B cell (primary cell): Measurements from ENCODE around the gene SEMA7A. TPM values are rescaled to one million over a fixed set of nuclear protein-coding genes. Genes with fewer than 3 reads are reported as not detected.
"Not testable (repeated sequence)": the region's sequence is repeated elsewhere in the genome, so short reads cannot be mapped to it uniquely, and the experiment has no call there.

Source experiments
- ATAC-seq: fragments of 200-7000 bp; cut with Tn5 transposase; one replicate; pipeline ENCODE4 v1.10.0; 2021; ENCODE audit warnings: low read depth, mild to moderate bottlenecking, moderate number of reproducible peaks, moderate library complexity
- CTCF ChIA-PET: fragments of 350-600 bp; sonication (Branson Sonifier 250); formaldehyde crosslinking; loops from one replicate; lab custom pipeline; 2021; ENCODE audit warnings: antibody characterized with exemption, inconsistent platforms; lab: Charles Lee
- POLR2A ChIA-PET: fragments of 350-600 bp; sonication (Branson Sonifier 250); formaldehyde crosslinking; loops from one replicate; lab custom pipeline; 2021; ENCODE audit warnings: antibody characterized with exemption; lab: Charles Lee
- DNase-seq: peaks from one replicate; pipeline ENCODE4 v3.0.0; 2013
- H2AFZ ChIP-seq: 2 replicates; pipeline ENCODE4 v1.6.1; 2012; ENCODE audit warnings: mild to moderate bottlenecking, low read depth, low read length; ENCODE audit not compliant: insufficient read depth, poor library complexity, severe bottlenecking
- H3K27ac ChIP-seq, 2 donors: 1 replicate in 1 of 2; 2 replicates in 1 of 2; pipeline ENCODE4 v1.5.1; 2012 to 2013; ENCODE audit warnings: low read length in 2 of 2, mild to moderate bottlenecking in 2 of 2, moderate library complexity in 1 of 2
- H3K27me3 ChIP-seq, 4 experiments: fragments of 200-600 bp in 1 of 4; sonication (generic) in 1 of 4; replicated peaks in 1 of 4; 1 replicate in 2 of 4; 2 replicates in 2 of 4; pipeline versions ENCODE4 v1.6.1 to v1.7.0; 2013 to 2016; ENCODE audit warnings: low read length in 3 of 4, mild to moderate bottlenecking in 2 of 4, mixed read lengths in 1 of 4, moderate library complexity in 1 of 4; ENCODE audit not compliant: insufficient read depth in 4 of 4, control insufficient read depth in 3 of 4; ENCODE audit errors: control extremely low read depth in 1 of 4
- H3K36me3 ChIP-seq, 2 experiments: replicated peaks in 1 of 2; 1 replicate in 1 of 2; 2 replicates in 1 of 2; pipeline versions ENCODE4 v1.6.1 to v1.7.1; 2013; ENCODE audit warnings: low read length in 1 of 2; ENCODE audit not compliant: insufficient read depth in 2 of 2, control insufficient read depth in 1 of 2; ENCODE audit errors: control extremely low read depth in 1 of 2, extremely low read depth in 1 of 2
- H3K4me1 ChIP-seq, 2 donors: fragments of 200-600 bp in 1 of 2; sonication (generic) in 1 of 2; 1 replicate in 1 of 2; 2 replicates in 1 of 2; pipeline versions ENCODE4 v1.5.1 to v1.6.1; 2013 to 2017; ENCODE audit warnings: low read length in 2 of 2; ENCODE audit not compliant: control insufficient read depth in 2 of 2, insufficient read depth in 2 of 2
- H3K4me2 ChIP-seq: replicated peaks from 2 replicates; pipeline ENCODE3; 2012; ENCODE audit warnings: mild to moderate bottlenecking, low read depth, low read length; ENCODE audit not compliant: poor library complexity, severe bottlenecking
- H3K4me3 ChIP-seq, 5 experiments: fragments of 200-600 bp in 1 of 5; sonication (generic) in 1 of 5; 1 replicate in 3 of 5; 2 replicates in 2 of 5; pipeline versions ENCODE4 v1.5.1 to v1.7.0; 2011 to 2016; ENCODE audit warnings: low read length in 4 of 5, mild to moderate bottlenecking in 4 of 5, low read depth in 2 of 5, control low read depth in 1 of 5, moderate library complexity in 1 of 5; ENCODE audit not compliant: insufficient read depth in 1 of 5; ENCODE audit errors: control extremely low read depth in 1 of 5, extremely low read depth in 1 of 5
- H3K79me2 ChIP-seq: fragments of 200-600 bp; sonication (generic); one replicate; pipeline ENCODE4 v1.6.0; 2016; ENCODE audit warnings: low read length; ENCODE audit not compliant: control insufficient read depth, insufficient read depth
- H3K9ac ChIP-seq: fragments of 200-600 bp; sonication (generic); 2 replicates; pipeline ENCODE4 v1.6.1; 2017; ENCODE audit warnings: mild to moderate bottlenecking, low read length, moderate library complexity
- H3K9me3 ChIP-seq, 3 donors: one replicate each; pipeline versions ENCODE4 v1.6.1 to v1.7.1; 2013; ENCODE audit warnings: low read length in 2 of 3; ENCODE audit not compliant: control insufficient read depth in 2 of 3, insufficient read depth in 1 of 3; ENCODE audit errors: control extremely low read depth in 1 of 3
- H4K20me1 ChIP-seq: 2 replicates; pipeline ENCODE4 v1.6.0; 2012; ENCODE audit warnings: mild to moderate bottlenecking, low read length; ENCODE audit not compliant: insufficient read depth, control insufficient read depth, poor library complexity, severe bottlenecking
- H3K27ac Mint-ChIP-seq: one replicate; pipeline ENCODE4 v1.8.0; 2021; ENCODE audit warnings: mixed read lengths
- H3K27me3 Mint-ChIP-seq: one replicate; pipeline ENCODE4 v1.8.0; 2021; ENCODE audit warnings: mixed read lengths
- H3K4me1 Mint-ChIP-seq: one replicate; pipeline ENCODE4 v1.8.0; 2021; ENCODE audit warnings: mixed read lengths
- H3K4me3 Mint-ChIP-seq: one replicate; pipeline ENCODE4 v1.8.0; 2021; ENCODE audit warnings: mixed read lengths
- H3K9me3 Mint-ChIP-seq: one replicate; pipeline ENCODE4 v1.8.0; 2022; ENCODE audit warnings: mixed read lengths; ENCODE audit not compliant: insufficient read depth
- CTCF ChIP-seq: fragments of 200-600 bp; IDR thresholded peaks from one replicate; pipeline ENCODE4 v1.8.0; 2022; ENCODE audit warnings: antibody characterized with exemption, mild to moderate bottlenecking
- EZH2 ChIP-seq: IDR thresholded peaks from 2 replicates; pipeline ENCODE4 v1.6.1; 2012; ENCODE audit warnings: borderline replicate concordance, low read depth, mild to moderate bottlenecking, moderate library complexity, low read length; ENCODE audit not compliant: insufficient read depth, poor library complexity, severe bottlenecking
- WGBS: methylation state at CpG from one replicate; pipeline ENCODE4 v1.1.5; 2013; ENCODE audit warnings: missing lambda C conversion rate; ENCODE audit not compliant: insufficient coverage; 5-methylcytosine and 5-hydroxymethylcytosine counted together
- intact Hi-C: fragments of 100-400 bp; cut with micrococcal nuclease; formaldehyde crosslinking; loops from one replicate; pipeline ENCODE4 v1.10.0; 2022
- polyA plus RNA-seq: library from polyadenylated mRNA; depleted of rRNA; stranded (reverse); fragments of >200 nt; gene quantifications from 2 replicates; pipeline ENCODE4 v1.2.3, GENCODE V29; 2012
- total RNA-seq, 2 donors: library from RNA; stranded (reverse); fragments of 120-200 nt in 1 of 2; gene quantifications; 1 replicate in 1 of 2; 2 replicates in 1 of 2; pipeline versions ENCODE4 v1.2.3 to v1.2.4, GENCODE V29; 2013 to 2022

The SEMA7A gene
- total and polyA plus RNA-seq, 2 donors (not counting 1 experiment from before 2014, with no cell fraction given) = 42.0 to 44.2 TPM

GRCh38 chr15:74390647-74391288 lies 43.0 kb downstream of the SEMA7A start:
- no peak for ATAC-seq

DNA sequence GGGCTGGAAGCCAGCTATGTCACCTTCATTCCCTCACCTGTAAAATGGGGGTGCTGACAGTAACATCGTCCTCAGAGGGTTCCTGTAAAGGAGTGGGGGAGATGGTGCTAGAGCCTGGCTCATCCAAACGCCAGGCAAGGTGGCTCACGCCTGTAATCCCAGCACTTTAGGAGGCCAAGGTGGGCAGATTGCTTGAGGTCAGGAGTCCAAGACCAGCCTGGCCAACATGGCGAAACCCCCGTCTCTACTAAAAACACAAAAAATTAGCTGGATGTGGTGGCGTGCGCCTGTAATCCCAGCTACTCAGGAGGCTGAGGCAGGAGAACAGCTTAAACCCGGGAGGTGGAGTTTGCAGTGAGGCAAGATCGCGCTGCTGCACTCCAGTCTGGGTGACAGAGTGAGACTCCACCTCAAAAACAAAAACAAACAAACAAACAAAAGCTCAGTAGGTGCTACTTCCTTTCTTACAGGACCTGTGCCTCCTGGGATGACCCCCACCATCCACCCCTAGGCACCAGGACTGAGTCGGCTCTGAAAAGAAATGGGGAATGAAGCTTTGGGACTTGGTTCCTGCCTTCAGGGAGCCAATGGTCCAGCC lies 43.6 kb downstream of the SEMA7A start:
- H3K27ac ChIP-seq, H3K9me3 ChIP-seq, ATAC-seq, H2AFZ ChIP-seq, DNase-seq, H3K36me3 ChIP-seq, H4K20me1 ChIP-seq, H3K4me3 ChIP-seq, intact Hi-C loops, H3K27me3 Mint-ChIP-seq, H3K9me3 Mint-ChIP-seq, H3K9ac ChIP-seq, H3K79me2 ChIP-seq, H3K27me3 ChIP-seq: not testable (repeated sequence)
- peak overlapping the region; percentile 69 for H3K27ac Mint-ChIP-seq
- peaks cover 86% of the 10 kb centered on the region for H3K4me1 Mint-ChIP-seq
- WGBS = 96% methylated on average over 7 of the region's 11 CpGs
- H3K4me2 ChIP-seq = peak overlapping the region; percentile 45
- CTCF ChIA-PET = interaction anchor here (23.1 kb wide), 1 partner anchor 48 kb away, joined by 855 read pairs; the partner anchor contains the start of gene SEMA7A
- peak overlapping the region; percentile 21 for H3K4me3 Mint-ChIP-seq
- H3K4me1 ChIP-seq = peaks cover 72 to 94% of the 10 kb centered on the region in 2 donors
- POLR2A ChIA-PET = interaction anchor here (0.6 to 1.5 kb wide), 2 partner anchors 20 to 41 kb away, joined by 6 read pairs; no protein-coding TSS in a partner anchor

More at GRCh38 chr15:74390647-74391288, 43.0 kb downstream of the SEMA7A start:
- intact Hi-C loops = no loop called here
- H3K4me3 Mint-ChIP-seq = peak overlapping the region; percentile 21
- 45% methylated on average over 11 of the region's 12 CpGs for WGBS
- H3K9ac ChIP-seq = no peak overlapping the region
- no peak overlapping the region for H2AFZ ChIP-seq
- H3K4me2 ChIP-seq = peak overlapping the region; percentile 45
- peak overlapping the region; percentile 69 for H3K27ac Mint-ChIP-seq
- no peaks in the 10 kb centered on the region for H3K9me3 Mint-ChIP-seq
- peak; percentile 64 for DNase-seq
- no peaks in the 10 kb centered on the region for H3K27me3 Mint-ChIP-seq
- TF ChIP-seq EZH2 = no peak
- no peak for TF ChIP-seq CTCF
- peaks cover 72 to 94% of the 10 kb centered on the region in 2 donors for H3K4me1 ChIP-seq
- peaks cover 86% of the 10 kb centered on the region for H3K4me1 Mint-ChIP-seq
- ChIA-PET POLR2A (interaction anchor here (1.5 kb wide), 1 partner anchor 41 kb away, joined by 6 read pairs; no protein-coding TSS in a partner anchor), CTCF (interaction anchor here (0.7 to 23.1 kb wide), 2 partner anchors 8 to 47 kb away, joined by 3 to 855 read pairs; partner anchors contain the start of gene SEMA7A)
- H3K27me3 ChIP-seq = no peaks in the 10 kb centered on the region
- H3K36me3 ChIP-seq = no peaks in the 10 kb centered on the region
- H4K20me1 ChIP-seq = no peaks in the 10 kb centered on the region
- no peak overlapping the region for H3K4me3 ChIP-seq
- peaks cover 8% of the 10 kb centered on the region for H3K79me2 ChIP-seq
- no peaks in the 10 kb centered on the region for H3K9me3 ChIP-seq
- no peak overlapping the region for H3K27ac ChIP-seq
